HG02938 (cell line): Measurements from ENCODE around the gene MYO6.

ENCODE experiments used
- ATAC-seq: cut with Tn5 transposase; IDR thresholded peaks from one replicate; pipeline ENCODE4 v1.9.1; 2021; ENCODE audit warnings: mild to moderate bottlenecking, moderate library complexity; ENCODE audit not compliant: unreplicated experiment

MYO6 gene

GRCh38 chr6:75762063-75762462 lies 13.0 kb downstream of the MYO6 start:
- no peak for ATAC-seq

DNA sequence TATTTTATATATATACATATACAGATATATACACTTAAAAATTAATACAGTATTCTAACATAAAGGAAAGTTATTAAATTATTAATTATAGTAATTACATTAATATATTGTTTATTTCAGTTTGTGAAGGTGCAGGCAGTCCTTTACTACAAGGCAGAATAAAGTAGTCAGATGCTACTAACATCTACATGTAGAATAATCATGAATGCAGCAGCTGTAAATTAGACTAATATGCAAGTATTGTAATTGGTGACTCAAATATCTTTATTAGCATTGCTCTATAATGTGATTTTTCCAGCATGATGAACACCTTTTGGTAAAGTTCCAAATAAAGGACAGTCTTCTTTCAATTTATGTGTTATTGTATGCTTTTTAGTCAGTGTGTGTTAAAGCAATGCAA lies 17.3 kb downstream of the MYO6 start:
- ATAC-seq = no peak

GRCh38 chr6:75770844-75771243 lies 21.8 kb downstream of the MYO6 start:
- ATAC-seq = no peak

- no peak for ATAC-seq
Measured at GRCh38 chr6:75775219-75775618, 26.2 kb downstream of the MYO6 start.

- ATAC-seq = no peak
Measured at GRCh38 chr6:75776461-75776860, 27.4 kb downstream of the MYO6 start.

- no peak for ATAC-seq
Measured at GRCh38 chr6:75778757-75779156, 29.7 kb downstream of the MYO6 start.

DNA sequence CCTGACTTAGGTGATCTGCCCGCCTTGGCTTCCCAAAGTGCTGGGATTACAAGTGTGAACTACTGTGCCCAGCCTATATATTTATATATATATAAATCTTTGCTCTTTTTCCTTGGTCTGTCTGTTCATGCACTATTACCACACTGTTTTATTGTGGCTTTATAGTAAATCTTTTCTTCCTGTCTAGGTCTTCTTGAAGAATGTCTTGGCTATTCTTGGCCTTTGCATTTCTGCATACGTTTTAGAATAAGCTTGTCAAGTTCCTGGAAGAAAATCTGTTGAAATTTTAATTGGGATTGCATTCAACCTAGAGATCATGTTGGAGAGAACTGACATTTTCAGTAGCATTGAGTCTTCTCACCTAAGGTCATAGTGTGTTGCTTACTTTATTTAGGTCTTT lies 37.1 kb downstream of the MYO6 start:
- no peak for ATAC-seq

GRCh38 chr6:75788894-75789293 lies 39.9 kb downstream of the MYO6 start:
- ATAC-seq = no peak

GRCh38 chr6:75791881-75792280 lies 42.8 kb downstream of the MYO6 start:
- no peak for ATAC-seq

GRCh38 chr6:75794351-75794846 lies 45.4 kb downstream of the MYO6 start:
- ATAC-seq = no peak

DNA sequence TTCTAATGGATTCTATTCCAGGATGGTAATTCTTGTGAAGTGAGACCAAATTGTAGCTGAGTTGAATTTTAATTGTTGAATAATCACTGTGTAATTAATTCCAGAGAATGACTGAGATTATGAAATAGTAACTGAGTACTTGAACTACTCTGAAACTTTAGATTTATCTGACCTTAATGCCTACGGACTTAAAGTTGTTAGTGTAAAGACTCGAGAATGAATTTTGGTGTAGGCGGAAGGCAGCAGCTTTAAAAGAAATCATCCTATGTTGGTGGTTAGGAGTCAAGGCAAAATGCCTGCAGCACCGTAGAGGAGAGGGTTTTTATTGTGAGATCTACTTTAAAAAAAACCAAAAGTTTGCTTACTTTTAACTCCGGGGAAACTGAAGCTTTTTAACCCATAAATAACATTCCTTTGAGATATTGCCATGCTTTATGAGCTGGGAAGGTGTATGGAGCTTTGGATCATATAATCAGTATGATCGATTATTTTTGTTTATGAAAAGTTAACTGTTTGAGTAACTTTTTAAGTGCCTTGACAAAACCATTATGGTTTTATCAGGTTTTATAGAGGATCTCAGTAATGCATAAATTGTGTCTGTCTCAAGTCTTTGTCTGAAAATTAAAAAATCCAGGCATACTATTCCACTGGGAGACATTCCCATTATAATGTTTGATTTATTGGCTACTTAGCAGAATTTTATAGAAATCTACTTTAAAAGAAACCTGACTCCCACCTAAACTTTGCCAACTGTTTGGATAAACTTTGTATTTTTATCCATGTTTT lies 46.1 kb downstream of the MYO6 start:
- no peak for ATAC-seq

GRCh38 chr6:75796723-75797122 lies 47.7 kb downstream of the MYO6 start:
- ATAC-seq = no peak

- no peak for ATAC-seq
Measured at GRCh38 chr6:75800133-75800532, 51.1 kb downstream of the MYO6 start.

GRCh38 chr6:75800708-75801505 lies 51.9 kb downstream of the MYO6 start:
- ATAC-seq = no peak

DNA sequence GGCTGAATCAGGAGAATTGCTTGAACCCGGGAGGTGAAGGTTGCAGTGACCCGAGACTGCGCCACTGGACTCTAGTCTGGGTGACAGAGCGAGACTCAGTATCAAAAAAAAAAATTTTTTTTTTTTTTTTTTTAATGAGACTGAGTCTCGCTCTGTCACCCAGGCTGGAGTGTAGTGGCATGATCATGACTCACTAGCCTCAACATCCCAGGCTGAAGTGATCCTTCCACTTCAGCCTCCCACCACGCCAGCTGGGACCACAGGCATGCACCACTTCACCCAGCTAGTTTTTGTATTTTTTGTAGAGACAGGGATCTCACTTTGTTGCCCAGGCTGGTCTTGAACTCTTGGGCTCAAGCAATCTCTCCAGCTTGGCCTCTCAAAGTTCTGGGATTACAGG lies 53.3 kb downstream of the MYO6 start:
- ATAC-seq = no peak

DNA sequence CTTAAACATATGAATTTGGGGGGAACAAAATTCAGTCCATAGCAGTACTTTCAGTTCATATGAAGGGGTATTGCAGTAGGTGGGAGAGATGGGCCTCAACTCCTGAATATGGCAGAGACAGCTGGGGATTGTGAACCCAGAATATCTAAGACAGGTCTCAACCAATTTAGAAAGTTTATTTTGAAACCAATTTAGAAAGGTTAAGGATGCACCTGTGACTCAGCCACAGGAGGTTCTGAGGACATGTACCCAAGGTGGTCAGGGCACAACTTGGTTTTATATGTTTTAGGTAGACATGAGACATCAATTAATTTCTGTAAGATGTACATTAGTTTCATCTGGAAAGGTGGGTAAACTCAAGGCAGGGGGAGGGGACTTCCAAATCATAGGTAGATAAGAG lies 59.5 kb downstream of the MYO6 start:
- ATAC-seq = no peak

DNA sequence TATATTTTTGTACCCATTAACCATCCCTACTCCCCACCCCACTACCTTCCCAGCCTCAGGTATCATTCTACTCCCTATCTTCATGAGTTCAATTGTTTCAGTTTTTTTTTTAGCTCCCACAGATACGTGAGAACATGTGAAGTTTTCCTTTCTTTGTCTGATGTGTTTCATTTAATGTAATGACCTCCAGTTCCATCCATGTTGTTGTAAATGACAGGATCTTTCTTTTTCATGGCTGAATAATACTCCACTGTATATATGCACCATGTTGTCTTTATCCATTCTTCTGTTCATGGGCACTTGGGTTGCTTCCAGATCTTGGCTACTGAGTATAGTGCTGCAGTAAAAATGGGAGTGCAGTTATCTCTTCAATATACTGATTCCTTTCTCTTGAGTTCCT lies 63.5 kb downstream of the MYO6 start:
- ATAC-seq = no peak

- ATAC-seq = no peak
Measured at GRCh38 chr6:75813476-75814250, 64.6 kb downstream of the MYO6 start.

DNA sequence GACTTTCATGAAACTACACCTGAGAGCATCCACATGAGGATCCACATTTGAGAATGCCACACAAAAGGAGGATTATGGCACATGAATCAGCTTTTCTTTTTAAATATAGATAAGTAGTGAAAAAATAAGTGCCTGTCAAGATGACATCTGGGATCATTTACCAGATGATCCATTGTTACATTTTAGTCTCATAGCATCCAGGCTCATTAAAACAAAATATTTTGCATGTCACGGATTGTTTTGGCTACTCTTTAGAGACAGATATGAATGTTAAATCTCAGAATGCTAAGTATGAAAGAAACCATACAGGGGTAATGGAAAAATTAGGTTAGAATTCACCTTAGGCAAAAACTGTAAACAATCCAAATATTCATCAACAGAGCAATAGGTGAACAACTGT lies 66.7 kb downstream of the MYO6 start:
- no peak for ATAC-seq

- no peak for ATAC-seq
Measured at GRCh38 chr6:75818098-75818855, 69.2 kb downstream of the MYO6 start.
